Central memory CD8-positive, alpha-beta T cell (primary cell): Measurements from ENCODE around the gene RPP14.
"Not testable (repeated sequence)": the region's sequence is repeated elsewhere in the genome, so short reads cannot be mapped to it uniquely, and the experiment has no call there.

Source experiments
- ATAC-seq: fragments of 150-1000 bp; cut with Tn5 transposase; replicated peaks from 2 replicates; pipeline ENCODE4 v1.10.0; 2022; ENCODE audit warnings: mild to moderate bottlenecking, moderate FRiP score, moderate number of reproducible peaks; ENCODE audit not compliant: poor library complexity, severe bottlenecking; ENCODE audit errors: extremely low read depth
- DNase-seq, 2 donors: peaks; one replicate each; pipeline ENCODE4 v3.0.0; 2021; ENCODE audit warnings: low spot score in 2 of 2
- H3K27ac Mint-ChIP-seq: one replicate; pipeline ENCODE4 v1.8.0; 2022; ENCODE audit warnings: low read depth, mild to moderate bottlenecking, moderate library complexity, mixed read lengths
- H3K27me3 Mint-ChIP-seq: one replicate; pipeline ENCODE4 v1.8.0; 2022; ENCODE audit warnings: mixed read lengths
- H3K36me3 Mint-ChIP-seq: one replicate; pipeline ENCODE4 v1.8.0; 2022; ENCODE audit warnings: mild to moderate bottlenecking, moderate library complexity, mixed read lengths; ENCODE audit not compliant: insufficient read depth
- H3K4me1 Mint-ChIP-seq: one replicate; pipeline ENCODE4 v1.8.0; 2022; ENCODE audit warnings: mixed read lengths
- H3K4me3 Mint-ChIP-seq: one replicate; pipeline ENCODE4 v1.8.0; 2022; ENCODE audit warnings: mild to moderate bottlenecking, moderate library complexity, mixed read lengths
- H3K9me3 Mint-ChIP-seq: one replicate; pipeline ENCODE4 v1.8.0; 2022; ENCODE audit warnings: mixed read lengths

Gene RPP14

DNA sequence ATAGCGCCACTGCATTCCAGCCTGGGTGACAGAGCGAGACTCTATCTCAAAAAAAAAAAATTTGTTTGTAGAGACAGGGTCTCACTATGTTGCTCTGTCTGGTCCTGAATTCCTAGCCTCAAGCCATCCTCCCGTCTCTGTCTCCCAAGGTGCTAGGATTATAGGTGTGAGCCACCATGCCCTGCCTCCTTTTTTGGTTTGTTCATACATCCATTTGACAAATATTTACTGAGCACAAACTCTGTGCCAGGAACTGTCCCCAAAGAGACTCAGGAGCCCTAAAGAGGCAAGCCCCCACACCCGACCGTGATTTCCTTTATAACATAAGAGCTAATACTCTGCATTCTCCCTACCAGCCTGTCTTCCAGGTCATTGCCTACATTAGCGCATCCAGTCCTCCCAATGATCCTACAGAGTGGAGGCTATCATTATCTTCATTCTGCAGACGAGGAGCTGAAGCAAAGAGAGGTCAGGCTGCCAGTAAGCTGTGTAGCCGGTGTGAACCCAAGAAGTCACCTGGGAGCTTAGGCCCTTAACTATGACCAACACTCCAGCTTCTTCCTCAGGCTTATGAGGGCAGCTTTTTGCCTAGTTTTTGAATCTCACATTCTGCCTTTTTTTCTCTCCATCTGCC lies 20.3 kb downstream of the RPP14 start:
- DNase-seq (no peak), ATAC-seq (no peak)
- Mint-ChIP-seq H3K9me3 (no peaks in the 10 kb centered on the region), H3K4me1 (peaks cover 7% of the 10 kb centered on the region), H3K4me3 (no peak overlapping the region), H3K36me3 (peaks cover 2% of the 10 kb centered on the region), H3K27ac (no peak overlapping the region), H3K27me3 (no peaks in the 10 kb centered on the region)

DNA sequence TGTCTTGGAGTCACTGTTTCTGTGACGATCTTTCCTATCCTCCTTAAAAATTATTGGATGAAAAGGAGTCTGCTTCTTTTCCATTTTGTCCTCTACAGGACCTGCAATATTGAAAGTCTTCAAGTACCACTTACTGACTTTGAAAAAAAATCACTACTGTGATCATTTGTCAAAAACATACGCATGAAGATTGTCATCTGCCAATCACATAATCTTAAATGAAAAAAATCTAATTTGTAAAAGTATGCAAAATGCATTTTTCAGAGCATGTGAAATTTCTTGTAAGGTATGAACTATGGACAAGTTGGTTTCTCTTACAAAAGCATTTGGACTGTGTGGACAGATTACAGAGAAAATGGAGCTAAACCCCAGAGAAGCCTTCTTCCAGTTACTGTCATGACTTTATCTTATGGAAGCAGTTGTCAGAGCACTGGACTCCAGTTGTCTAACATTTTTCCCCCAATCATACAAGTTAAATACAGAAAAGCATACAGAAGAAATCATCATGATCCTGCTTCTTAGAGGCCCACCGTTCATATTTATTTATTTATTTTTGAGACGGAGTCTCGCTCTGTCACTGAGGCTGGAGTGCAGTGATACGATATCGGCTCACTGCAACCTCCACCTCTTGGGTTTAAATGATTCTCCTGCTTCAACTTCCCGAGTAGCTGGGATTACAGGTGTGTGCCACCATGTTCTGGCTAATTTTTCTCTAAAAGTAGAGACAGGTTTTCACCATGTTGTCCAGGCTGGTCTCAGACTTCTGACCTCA lies 23.3 kb downstream of the RPP14 start:
- H3K27me3 Mint-ChIP-seq: no peaks in the 10 kb centered on the region
- no peak overlapping the region for H3K4me3 Mint-ChIP-seq
- DNase-seq (no peak), ATAC-seq (no peak)
- H3K27ac Mint-ChIP-seq: no peak overlapping the region
- peaks cover 9% of the 10 kb centered on the region for H3K36me3 Mint-ChIP-seq
- peaks cover 22% of the 10 kb centered on the region for H3K4me1 Mint-ChIP-seq
- no peaks in the 10 kb centered on the region for H3K9me3 Mint-ChIP-seq

DNA sequence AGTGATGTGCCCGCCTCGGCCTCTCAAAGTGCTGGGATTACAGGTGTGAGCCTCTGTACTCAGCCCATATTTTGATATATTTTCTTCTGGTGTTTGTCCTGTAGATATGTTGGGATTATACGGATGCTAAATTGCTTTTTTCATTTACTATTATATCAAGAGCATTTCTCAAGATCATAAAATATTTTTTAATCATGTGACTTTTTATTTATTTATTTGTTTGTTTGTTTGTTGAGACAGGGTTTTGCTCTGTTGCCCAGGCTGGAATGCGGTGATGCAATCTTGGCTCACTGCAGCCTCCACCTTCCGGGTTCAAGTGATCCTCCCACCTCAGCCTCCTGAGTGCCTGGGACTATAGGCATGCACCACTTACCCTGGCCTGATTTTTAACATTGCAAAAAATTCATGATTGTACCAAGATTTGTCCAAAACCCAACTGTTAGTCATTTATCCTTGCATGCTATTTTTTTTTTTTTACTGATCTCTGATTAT lies 23.9 kb downstream of the RPP14 start:
- Mint-ChIP-seq H3K27me3 (no peaks in the 10 kb centered on the region), H3K4me3 (no peak overlapping the region), H3K9me3 (no peaks in the 10 kb centered on the region), H3K36me3 (peaks cover 9% of the 10 kb centered on the region), H3K4me1 (peaks cover 25% of the 10 kb centered on the region), H3K27ac (no peak overlapping the region)
- no peak for DNase-seq
- no peak for ATAC-seq

DNA sequence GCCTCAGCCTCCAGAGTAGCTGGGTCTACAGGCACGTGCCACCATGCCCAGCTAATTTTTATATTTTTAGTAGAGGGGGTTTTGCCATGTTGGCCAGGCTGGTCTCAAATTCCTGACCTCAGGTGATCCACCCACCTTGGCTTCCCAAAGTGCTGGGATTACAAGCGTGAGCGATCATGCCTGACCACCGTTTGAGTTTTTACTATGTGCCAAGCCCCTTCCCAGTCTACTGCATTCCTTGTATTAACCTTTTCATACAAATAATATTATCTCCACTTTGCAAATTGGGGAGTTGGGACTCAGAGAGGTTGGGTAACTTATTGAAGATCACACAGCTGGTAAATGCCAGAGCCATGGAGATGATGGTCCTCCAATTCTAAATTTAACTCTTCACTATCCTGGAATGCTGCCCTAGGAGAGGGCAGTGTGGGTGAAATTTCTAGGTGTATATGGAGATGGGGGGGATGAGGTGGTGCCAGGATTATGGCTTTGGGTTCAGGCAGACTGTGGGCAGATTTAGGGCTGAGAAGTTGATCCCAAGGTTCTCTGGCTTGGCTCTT lies 25.6 kb downstream of the RPP14 start:
- Mint-ChIP-seq H3K9me3 (no peaks in the 10 kb centered on the region), H3K4me1 (peaks cover 41% of the 10 kb centered on the region), H3K4me3 (peak overlapping the region; percentile 97), H3K36me3 (peaks cover 9% of the 10 kb centered on the region), H3K27me3 (no peaks in the 10 kb centered on the region), H3K27ac (no peak overlapping the region)
- DNase-seq (no peak), ATAC-seq (no peak)

DNA sequence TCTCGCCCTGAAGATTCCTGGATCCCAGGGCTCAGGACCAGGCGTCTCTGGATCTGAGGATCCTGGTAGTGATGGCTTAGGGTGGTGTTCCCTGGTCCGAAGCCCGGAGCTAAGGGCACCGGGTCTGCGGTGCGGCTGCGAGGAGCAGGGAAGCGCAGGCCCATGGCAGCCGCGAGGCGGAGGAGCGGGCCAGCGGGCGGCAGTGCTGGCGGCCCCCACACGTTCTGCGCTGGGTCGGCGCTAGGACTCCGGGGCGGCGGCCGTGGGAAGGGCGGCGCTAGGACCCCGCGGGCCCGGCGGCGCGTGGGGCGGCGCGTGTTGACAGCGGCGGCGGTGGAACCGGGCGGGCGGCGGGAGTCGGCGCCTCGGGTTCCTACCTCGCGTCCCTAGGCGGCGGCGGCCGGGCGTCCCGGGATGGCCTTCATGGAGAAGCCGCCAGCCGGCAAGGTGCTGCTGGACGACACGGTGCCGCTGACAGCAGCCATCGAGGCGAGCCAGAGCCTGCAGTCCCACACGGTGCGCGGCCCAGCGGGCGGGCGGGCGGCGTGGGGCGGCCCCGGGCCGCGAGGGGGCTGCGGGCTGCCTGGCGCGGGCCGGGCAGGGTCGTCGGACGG lies 26.6 kb downstream of the RPP14 start, which contains the start of gene PXK:
TSS of gene PXK (plus strand) at position 318 of the 614 bp plus-strand sequence. CDS start at position 415, 97 bp downstream.
- Mint-ChIP-seq H3K27ac (peak within 1 kb of the TSS; percentile 76), H3K4me1 (peaks cover 41% of the 10 kb centered on the region), H3K4me3 (peak within 1 kb of the TSS; percentile 97), H3K27me3 (no peaks in the 10 kb centered on the region), H3K36me3 (peaks cover 9% of the 10 kb centered on the region), H3K9me3 (no peaks in the 10 kb centered on the region)
- ATAC-seq (peak; percentile 94), DNase-seq (peak; percentile 61 to 68)

DNA sequence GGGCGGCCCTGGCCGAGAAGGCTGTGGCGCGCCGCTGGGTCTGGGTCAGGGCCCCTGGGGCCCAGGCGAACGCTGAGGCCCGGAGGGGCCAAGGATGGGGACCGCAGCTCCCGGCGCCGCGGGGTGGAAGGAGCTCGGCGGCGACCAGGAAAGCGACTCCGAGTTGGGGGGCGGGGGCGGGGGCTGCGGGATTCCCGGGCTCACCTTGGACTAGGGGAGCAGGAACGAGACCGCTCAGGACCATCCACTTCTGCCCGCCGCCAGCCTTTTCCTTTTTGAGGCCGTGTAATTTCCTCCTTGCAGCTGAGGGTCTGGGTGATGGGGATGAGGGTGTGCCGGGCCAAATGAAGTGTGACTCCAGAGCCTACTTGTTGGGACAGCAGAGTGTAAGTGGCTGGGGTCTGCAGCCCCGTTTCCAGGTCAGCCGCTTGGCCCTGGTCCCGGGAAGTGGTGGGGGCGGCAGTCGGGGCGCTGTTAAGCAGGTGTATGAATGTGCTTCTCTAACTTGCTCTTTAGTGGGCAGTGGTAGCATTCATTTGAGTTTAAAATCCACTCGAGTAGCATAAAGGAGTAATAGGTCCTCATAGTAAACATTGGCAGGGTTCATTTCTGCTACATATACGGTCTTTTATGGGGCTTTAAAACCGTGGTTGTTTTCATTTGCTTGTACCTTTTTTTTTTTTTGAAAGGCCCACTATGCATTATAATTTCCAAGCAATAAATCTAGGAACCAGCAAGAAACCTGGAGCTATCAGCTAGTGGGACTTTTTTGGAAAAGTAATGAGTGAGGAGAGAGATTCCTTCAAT lies 27.4 kb downstream of the RPP14 start:
- Mint-ChIP-seq H3K36me3 (peaks cover 9% of the 10 kb centered on the region), H3K4me1 (peaks cover 41% of the 10 kb centered on the region), H3K27ac (peak overlapping the region; percentile 76), H3K9me3 (no peaks in the 10 kb centered on the region), H3K27me3 (no peaks in the 10 kb centered on the region), H3K4me3 (peak overlapping the region; percentile 97)
- ATAC-seq (peak; percentile 42), DNase-seq (no peak)

DNA sequence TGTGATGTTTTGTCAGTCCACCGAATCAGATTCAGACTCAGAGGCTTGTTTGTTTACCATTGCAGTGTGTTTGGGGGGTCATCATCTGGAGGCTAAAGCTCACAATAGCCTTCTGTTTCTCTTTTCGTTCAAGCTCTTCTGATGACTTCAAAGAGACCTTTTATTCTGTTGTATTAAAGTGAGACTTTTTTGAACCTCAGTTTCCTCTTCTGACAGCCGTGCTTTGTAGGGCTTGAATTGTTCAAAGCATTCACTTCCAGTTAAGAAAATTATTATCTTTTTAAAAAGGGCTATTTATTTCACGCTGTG lies 27.9 kb downstream of the RPP14 start:
- H3K36me3 Mint-ChIP-seq: peaks cover 11% of the 10 kb centered on the region
- DNase-seq (no peak), ATAC-seq (no peak)
- peaks cover 41% of the 10 kb centered on the region for H3K4me1 Mint-ChIP-seq
- peak overlapping the region; percentile 97 for H3K4me3 Mint-ChIP-seq
- H3K27me3 Mint-ChIP-seq: no peaks in the 10 kb centered on the region
- no peaks in the 10 kb centered on the region for H3K9me3 Mint-ChIP-seq
- no peak overlapping the region for H3K27ac Mint-ChIP-seq

DNA sequence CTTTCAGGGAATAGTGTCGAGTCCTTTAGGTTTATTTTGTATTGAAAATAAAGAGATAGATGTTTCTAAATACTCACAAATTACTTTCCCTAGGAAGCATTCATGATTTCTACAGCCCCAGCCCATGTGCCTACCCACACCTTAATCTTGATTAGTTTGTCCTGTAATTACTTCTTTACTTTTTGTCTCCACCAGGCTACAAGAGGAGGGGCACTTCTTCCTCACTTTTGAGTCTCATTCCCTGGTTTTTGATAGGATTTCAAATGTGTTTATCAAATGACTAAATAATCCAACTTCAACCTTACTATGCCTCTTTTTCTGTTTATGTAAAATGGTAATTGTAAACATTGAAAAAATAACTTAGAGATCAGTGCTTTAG lies 28.4 kb downstream of the RPP14 start:
- DNase-seq (no peak), ATAC-seq (no peak)
- peak overlapping the region; percentile 97 for H3K4me3 Mint-ChIP-seq
- peaks cover 41% of the 10 kb centered on the region for H3K4me1 Mint-ChIP-seq
- H3K27me3 Mint-ChIP-seq: no peaks in the 10 kb centered on the region
- no peaks in the 10 kb centered on the region for H3K9me3 Mint-ChIP-seq
- H3K36me3 Mint-ChIP-seq: peaks cover 11% of the 10 kb centered on the region
- peak overlapping the region; percentile 66 for H3K27ac Mint-ChIP-seq

DNA sequence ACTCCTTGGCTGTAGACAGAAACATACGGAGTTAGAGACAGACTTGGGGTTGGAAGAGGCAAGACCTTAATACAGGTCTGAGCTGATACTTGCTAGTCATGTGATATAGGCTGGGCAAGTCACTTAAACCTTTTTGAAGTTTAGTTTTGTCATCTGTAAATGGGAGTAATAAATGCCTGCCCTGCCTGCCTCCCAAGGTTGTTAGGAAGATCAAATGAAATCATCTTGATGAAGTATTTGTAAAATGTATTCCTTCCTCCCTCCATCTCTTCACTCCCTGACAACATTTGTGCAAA lies 29.6 kb downstream of the RPP14 start:
- Mint-ChIP-seq H3K36me3 (peaks cover 11% of the 10 kb centered on the region), H3K4me3 (peak overlapping the region; percentile 2), H3K27me3 (no peaks in the 10 kb centered on the region), H3K27ac (no peak overlapping the region), H3K9me3 (no peaks in the 10 kb centered on the region), H3K4me1 (peaks cover 41% of the 10 kb centered on the region)
- no peak for ATAC-seq
- DNase-seq: no peak

DNA sequence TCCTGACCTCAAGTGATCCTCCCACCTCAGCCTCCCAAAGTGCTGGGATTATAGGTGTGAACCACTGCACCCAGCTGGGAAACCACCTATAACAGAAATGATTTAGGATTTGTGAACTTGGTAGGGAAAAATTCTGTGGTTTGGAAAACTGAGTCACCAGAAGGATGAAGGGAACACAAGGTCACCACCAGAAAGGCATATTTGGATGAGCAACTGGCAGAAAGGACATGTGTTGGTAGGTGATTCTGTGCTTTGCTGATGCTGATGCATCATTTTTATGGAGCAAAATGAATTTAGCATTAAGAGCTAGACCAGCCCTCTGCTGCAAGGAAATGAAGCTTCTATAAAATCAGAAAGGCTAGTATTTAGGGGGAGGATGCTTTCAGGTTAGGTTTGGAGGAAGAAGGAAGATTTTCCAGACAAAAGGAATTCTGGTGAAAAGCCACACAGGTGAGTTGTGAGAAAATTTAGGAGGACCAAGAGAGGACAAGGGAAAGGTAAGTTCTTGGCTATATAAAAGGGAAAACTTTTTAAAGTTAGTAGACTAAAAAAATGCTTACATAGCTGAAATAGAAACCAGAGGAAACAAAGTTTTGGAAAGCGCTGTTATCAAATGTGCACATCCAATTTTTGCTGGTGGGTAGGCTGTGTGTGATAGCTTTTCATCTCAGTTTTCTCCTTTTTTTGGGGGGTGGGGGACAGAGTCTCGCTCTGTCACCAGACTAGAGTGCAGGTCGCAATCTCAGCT lies 30.3 kb downstream of the RPP14 start:
- Mint-ChIP-seq H3K4me3 (no peak overlapping the region), H3K36me3 (peaks cover 11% of the 10 kb centered on the region), H3K4me1 (peaks cover 41% of the 10 kb centered on the region), H3K9me3 (no peaks in the 10 kb centered on the region), H3K27me3 (no peaks in the 10 kb centered on the region), H3K27ac (peak overlapping the region; percentile 50)
- ATAC-seq (no peak), DNase-seq (no peak)

DNA sequence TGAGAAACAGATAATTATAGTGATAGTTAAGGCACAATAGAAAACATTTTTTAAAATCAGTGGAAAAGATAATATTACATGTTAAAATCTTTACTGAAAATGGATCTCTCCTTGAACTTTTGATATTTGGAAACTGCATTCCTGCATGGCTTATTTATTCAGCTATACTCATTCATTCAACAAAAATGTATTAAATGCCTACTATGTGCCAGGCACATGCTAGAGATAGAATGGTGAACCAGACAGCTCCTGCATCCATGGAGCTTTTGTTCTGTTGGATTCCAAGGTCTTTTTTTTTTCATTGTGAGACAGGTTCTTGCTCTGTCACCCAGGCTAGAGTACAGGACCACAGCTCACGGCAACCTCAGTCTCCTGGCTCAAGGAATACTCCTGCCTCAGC lies 31.1 kb downstream of the RPP14 start:
- Mint-ChIP-seq H3K4me3 (no peak overlapping the region), H3K27ac (no peak overlapping the region), H3K9me3 (no peaks in the 10 kb centered on the region), H3K27me3 (no peaks in the 10 kb centered on the region), H3K36me3 (peaks cover 12% of the 10 kb centered on the region), H3K4me1 (peaks cover 35% of the 10 kb centered on the region)
- ATAC-seq (no peak), DNase-seq (no peak)

DNA sequence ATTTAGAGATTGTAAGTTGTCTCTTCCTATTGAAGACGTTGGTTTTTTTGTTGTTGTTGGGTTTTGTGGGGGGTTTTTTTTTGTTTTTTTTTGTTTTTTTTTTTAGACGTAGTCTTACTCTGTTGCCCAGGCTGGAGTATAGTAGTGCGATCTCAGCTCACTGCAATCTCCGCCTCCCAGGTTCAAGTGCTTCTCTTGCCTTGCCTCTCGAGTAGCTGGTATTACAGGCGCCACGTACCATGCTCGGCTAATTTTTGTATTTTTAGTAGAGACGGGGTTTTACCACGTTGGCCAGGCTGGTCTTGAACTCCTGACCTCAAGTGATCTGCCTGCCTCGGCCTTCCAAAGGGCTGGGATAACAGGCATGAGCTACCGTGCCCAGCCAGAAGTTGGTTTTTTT lies 33.1 kb downstream of the RPP14 start:
- ATAC-seq, H3K27me3 Mint-ChIP-seq, H3K27ac Mint-ChIP-seq, H3K36me3 Mint-ChIP-seq, H3K9me3 Mint-ChIP-seq, DNase-seq, H3K4me3 Mint-ChIP-seq: not testable (repeated sequence)
- H3K4me1 Mint-ChIP-seq: peaks cover 25% of the 10 kb centered on the region
